ENCODE results near the gene TOPAZ1. TPM values are rescaled to one million over a fixed set of nuclear protein-coding genes. Genes with fewer than 3 reads are reported as not detected.
A peak's percentile ranks its signal among the peaks of the same experiment; 100 is the strongest.

Gene TOPAZ1
- total and polyA plus RNA-seq, 9 of the 15 experiments (the other 6 are each of a cell fraction or from before 2014, with no cell fraction given) = 0.01 TPM; not detected in 8

DNA sequence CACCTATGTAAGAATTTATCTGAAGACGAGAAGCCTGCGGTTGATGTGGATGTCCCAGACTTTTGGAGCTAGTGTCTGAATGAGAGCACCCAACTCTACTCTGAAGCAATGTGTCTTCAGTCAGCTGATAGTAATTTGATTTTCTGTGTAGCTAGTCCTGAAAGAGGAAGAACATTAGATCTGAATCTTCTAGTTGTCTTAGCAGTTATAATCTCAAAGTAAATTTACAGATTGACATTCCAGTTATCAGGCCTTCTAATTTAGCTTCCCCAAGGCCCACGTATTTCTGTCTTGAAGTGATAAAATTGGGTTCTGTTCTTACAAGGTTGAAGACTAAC, 98.3 kb downstream of the TOPAZ1 start:
- intact Hi-C loops (cut with micrococcal nuclease) = no loop called here
- no peak for ATAC-seq
- no peaks in the 10 kb centered on the region for H4K20me1 ChIP-seq (replicated peaks; ENCODE audit: control insufficient read depth, insufficient read depth, low read length)
- in situ Hi-C loops (cut with MboI) = no loop called here
- H3K36me3 ChIP-seq (ENCODE audit: control insufficient read depth, insufficient read depth, low read length) = no peaks in the 10 kb centered on the region; the same call in 2 of the 3 replicates
- DNase-seq (ENCODE audit: extremely low read depth in 1 of 4, low spot score in 3 of 4) = no peak
- ChIA-PET POLR2A (interaction anchor here (1.1 to 2.9 kb wide), 4 partner anchors 16 to 636 kb away, joined by 3 to 10 read pairs (median 4); partner anchors contain the start of genes EXOSC7 and ZDHHC3), CTCF (ENCODE audit: low intra/inter-chr PET ratio) (no interaction called here)
- H3K27ac ChIP-seq (ENCODE audit: extremely low read depth, low read depth, low read length) = peak overlapping the region; percentile 5; the same call in 1 of the 3 replicates
- H3K9me3 ChIP-seq (replicated peaks; ENCODE audit: control insufficient read depth, insufficient read depth, low read depth, low read length) = no peaks in the 10 kb centered on the region
- WGBS (ENCODE audit: insufficient coverage, low coverage, missing lambda C conversion rate) = 15% methylated on average over 3 of the region's 3 CpGs
- TF ChIP-seq, protein P1, sequence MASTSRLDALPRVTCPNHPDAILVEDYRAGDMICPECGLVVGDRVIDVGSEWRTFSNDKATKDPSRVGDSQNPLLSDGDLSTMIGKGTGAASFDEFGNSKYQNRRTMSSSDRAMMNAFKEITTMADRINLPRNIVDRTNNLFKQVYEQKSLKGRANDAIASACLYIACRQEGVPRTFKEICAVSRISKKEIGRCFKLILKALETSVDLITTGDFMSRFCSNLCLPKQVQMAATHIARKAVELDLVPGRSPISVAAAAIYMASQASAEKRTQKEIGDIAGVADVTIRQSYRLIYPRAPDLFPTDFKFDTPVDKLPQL (IDR thresholded peaks at IDR 0.05; ENCODE audit: extremely low read depth, insufficient read length) = no peak
- no peak for TF ChIP-seq EP300 (IDR thresholded peaks at IDR 0.05; ENCODE audit: low read length)
- peak; percentile 9; the same call in 1 of the 2 replicates for TF ChIP-seq CBFA2T3 (IDR thresholded peaks at IDR 0.05)
- TF ChIP-seq, protein P2, sequence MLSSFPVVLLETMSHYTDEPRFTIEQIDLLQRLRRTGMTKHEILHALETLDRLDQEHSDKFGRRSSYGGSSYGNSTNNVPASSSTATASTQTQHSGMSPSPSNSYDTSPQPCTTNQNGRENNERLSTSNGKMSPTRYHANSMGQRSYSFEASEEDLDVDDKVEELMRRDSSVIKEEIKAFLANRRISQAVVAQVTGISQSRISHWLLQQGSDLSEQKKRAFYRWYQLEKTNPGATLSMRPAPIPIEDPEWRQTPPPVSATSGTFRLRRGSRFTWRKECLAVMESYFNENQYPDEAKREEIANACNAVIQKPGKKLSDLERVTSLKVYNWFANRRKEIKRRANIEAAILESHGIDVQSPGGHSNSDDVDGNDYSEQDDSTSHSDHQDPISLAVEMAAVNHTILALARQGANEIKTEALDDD (IDR thresholded peaks at IDR 0.05) = peak; percentile 25; the same call in 1 of the 2 replicates
- TF ChIP-seq EZH2 (IDR thresholded peaks at IDR 0.05; ENCODE audit: borderline replicate concordance, low read depth, low read length) = no peak
- TF ChIP-seq ZNF140 (CRISPR knock-in tag; IDR thresholded peaks at IDR 0.05) = no peak
- 0 out of 2 replicates have a peak, but pooled peaks have one; percentile 40 for TF ChIP-seq RHOXF2B (CRISPR knock-in tag; conservative IDR thresholded peaks at IDR 0.05)
- TF ChIP-seq CEBPG (CRISPR knock-in tag; IDR thresholded peaks at IDR 0.05) = no peak
- 0 out of 4 replicates have a peak, but pooled peaks of 1 of the 2 experiments have one; percentile 31 for TF ChIP-seq CEBPG (tag; conservative IDR thresholded peaks at IDR 0.05 in 1 of 2, IDR thresholded peaks at IDR 0.05 in 1 of 2)
- TF ChIP-seq RCOR1 (IDR thresholded peaks at IDR 0.05; ENCODE audit: borderline replicate concordance in 1 of 2, low read depth in 2 of 2, low read length in 2 of 2) = peak in 1 of 2 experiments; percentile 8; a peak in 1 of 4 replicates
- peaks cover 10 to 12% of the 10 kb centered on the region in 2 experiments; a peak in 3 of 5 replicates for H3K4me1 ChIP-seq (replicated peaks in 1 of 2; ENCODE audit: control insufficient read depth in 2 of 2, insufficient read depth in 2 of 2, low read length in 2 of 2)
- H3K4me2 ChIP-seq (ENCODE audit: insufficient read depth, low read length) = peak overlapping the region; percentile 95
- H2AFZ ChIP-seq (ENCODE audit: low read depth, low read length) = no peak overlapping the region; the same call in 1 of the 2 replicates
- no peak for FAIRE-seq
- H3K9ac ChIP-seq (ENCODE audit: insufficient read depth in 1 of 2, low read depth in 2 of 2, low read length in 2 of 2) = no peak overlapping the region
- no peaks in the 10 kb centered on the region for H3K9me1 ChIP-seq (ENCODE audit: control insufficient read depth, insufficient read depth, low read length)
- peak overlapping the region; percentile 65; the same call in 1 of the 2 replicates for H3K4me3 ChIP-seq
- H3K27me3 ChIP-seq (ENCODE audit: control insufficient read depth in 2 of 2, insufficient read depth in 2 of 2, low read length in 2 of 2) = no peaks in the 10 kb centered on the region
- no TSS peak for BruUV-seq (replicated peaks)
- H3K79me2 ChIP-seq (ENCODE audit: control insufficient read depth, insufficient read depth, low read length) = peaks cover 28% of the 10 kb centered on the region

All from K562 (cell line).